B cell (primary cell): Measurements from ENCODE around the gene HDGFL2. TPM values are rescaled to one million over a fixed set of nuclear protein-coding genes. Genes with fewer than 3 reads are reported as not detected.

ENCODE experiments used
- ATAC-seq: fragments of 200-7000 bp; cut with Tn5 transposase; one replicate; pipeline ENCODE4 v1.10.0; 2021; ENCODE audit warnings: low read depth, mild to moderate bottlenecking, moderate number of reproducible peaks, moderate library complexity
- CTCF ChIA-PET: fragments of 350-600 bp; sonication (Branson Sonifier 250); formaldehyde crosslinking; loops from one replicate; lab custom pipeline; 2021; ENCODE audit warnings: antibody characterized with exemption, inconsistent platforms; lab: Charles Lee
- POLR2A ChIA-PET: fragments of 350-600 bp; sonication (Branson Sonifier 250); formaldehyde crosslinking; loops from one replicate; lab custom pipeline; 2021; ENCODE audit warnings: antibody characterized with exemption; lab: Charles Lee
- DNase-seq: peaks from one replicate; pipeline ENCODE4 v3.0.0; 2013
- H2AFZ ChIP-seq: 2 replicates; pipeline ENCODE4 v1.6.1; 2012; ENCODE audit warnings: mild to moderate bottlenecking, low read depth, low read length; ENCODE audit not compliant: insufficient read depth, poor library complexity, severe bottlenecking
- H3K27ac ChIP-seq, 2 donors: 1 replicate in 1 of 2; 2 replicates in 1 of 2; pipeline ENCODE4 v1.5.1; 2012 to 2013; ENCODE audit warnings: low read length in 2 of 2, mild to moderate bottlenecking in 2 of 2, moderate library complexity in 1 of 2
- H3K27me3 ChIP-seq, 4 experiments: fragments of 200-600 bp in 1 of 4; sonication (generic) in 1 of 4; replicated peaks in 1 of 4; 1 replicate in 2 of 4; 2 replicates in 2 of 4; pipeline versions ENCODE4 v1.6.1 to v1.7.0; 2013 to 2016; ENCODE audit warnings: low read length in 3 of 4, mild to moderate bottlenecking in 2 of 4, mixed read lengths in 1 of 4, moderate library complexity in 1 of 4; ENCODE audit not compliant: insufficient read depth in 4 of 4, control insufficient read depth in 3 of 4; ENCODE audit errors: control extremely low read depth in 1 of 4
- H3K36me3 ChIP-seq, 2 experiments: replicated peaks in 1 of 2; 1 replicate in 1 of 2; 2 replicates in 1 of 2; pipeline versions ENCODE4 v1.6.1 to v1.7.1; 2013; ENCODE audit warnings: low read length in 1 of 2; ENCODE audit not compliant: insufficient read depth in 2 of 2, control insufficient read depth in 1 of 2; ENCODE audit errors: control extremely low read depth in 1 of 2, extremely low read depth in 1 of 2
- H3K4me1 ChIP-seq, 2 donors: fragments of 200-600 bp in 1 of 2; sonication (generic) in 1 of 2; 1 replicate in 1 of 2; 2 replicates in 1 of 2; pipeline versions ENCODE4 v1.5.1 to v1.6.1; 2013 to 2017; ENCODE audit warnings: low read length in 2 of 2; ENCODE audit not compliant: control insufficient read depth in 2 of 2, insufficient read depth in 2 of 2
- H3K4me2 ChIP-seq: replicated peaks from 2 replicates; pipeline ENCODE3; 2012; ENCODE audit warnings: mild to moderate bottlenecking, low read depth, low read length; ENCODE audit not compliant: poor library complexity, severe bottlenecking
- H3K4me3 ChIP-seq, 5 experiments: fragments of 200-600 bp in 1 of 5; sonication (generic) in 1 of 5; 1 replicate in 3 of 5; 2 replicates in 2 of 5; pipeline versions ENCODE4 v1.5.1 to v1.7.0; 2011 to 2016; ENCODE audit warnings: low read length in 4 of 5, mild to moderate bottlenecking in 4 of 5, low read depth in 2 of 5, control low read depth in 1 of 5, moderate library complexity in 1 of 5; ENCODE audit not compliant: insufficient read depth in 1 of 5; ENCODE audit errors: control extremely low read depth in 1 of 5, extremely low read depth in 1 of 5
- H3K79me2 ChIP-seq: fragments of 200-600 bp; sonication (generic); one replicate; pipeline ENCODE4 v1.6.0; 2016; ENCODE audit warnings: low read length; ENCODE audit not compliant: control insufficient read depth, insufficient read depth
- H3K9ac ChIP-seq: fragments of 200-600 bp; sonication (generic); 2 replicates; pipeline ENCODE4 v1.6.1; 2017; ENCODE audit warnings: mild to moderate bottlenecking, low read length, moderate library complexity
- H3K9me3 ChIP-seq, 3 donors: one replicate each; pipeline versions ENCODE4 v1.6.1 to v1.7.1; 2013; ENCODE audit warnings: low read length in 2 of 3; ENCODE audit not compliant: control insufficient read depth in 2 of 3, insufficient read depth in 1 of 3; ENCODE audit errors: control extremely low read depth in 1 of 3
- H4K20me1 ChIP-seq: 2 replicates; pipeline ENCODE4 v1.6.0; 2012; ENCODE audit warnings: mild to moderate bottlenecking, low read length; ENCODE audit not compliant: insufficient read depth, control insufficient read depth, poor library complexity, severe bottlenecking
- H3K27ac Mint-ChIP-seq: one replicate; pipeline ENCODE4 v1.8.0; 2021; ENCODE audit warnings: mixed read lengths
- H3K27me3 Mint-ChIP-seq: one replicate; pipeline ENCODE4 v1.8.0; 2021; ENCODE audit warnings: mixed read lengths
- H3K4me1 Mint-ChIP-seq: one replicate; pipeline ENCODE4 v1.8.0; 2021; ENCODE audit warnings: mixed read lengths
- H3K4me3 Mint-ChIP-seq: one replicate; pipeline ENCODE4 v1.8.0; 2021; ENCODE audit warnings: mixed read lengths
- H3K9me3 Mint-ChIP-seq: one replicate; pipeline ENCODE4 v1.8.0; 2022; ENCODE audit warnings: mixed read lengths; ENCODE audit not compliant: insufficient read depth
- CTCF ChIP-seq: fragments of 200-600 bp; IDR thresholded peaks from one replicate; pipeline ENCODE4 v1.8.0; 2022; ENCODE audit warnings: antibody characterized with exemption, mild to moderate bottlenecking
- EZH2 ChIP-seq: IDR thresholded peaks from 2 replicates; pipeline ENCODE4 v1.6.1; 2012; ENCODE audit warnings: borderline replicate concordance, low read depth, mild to moderate bottlenecking, moderate library complexity, low read length; ENCODE audit not compliant: insufficient read depth, poor library complexity, severe bottlenecking
- WGBS: methylation state at CpG from one replicate; pipeline ENCODE4 v1.1.5; 2013; ENCODE audit warnings: missing lambda C conversion rate; ENCODE audit not compliant: insufficient coverage; 5-methylcytosine and 5-hydroxymethylcytosine counted together
- intact Hi-C: fragments of 100-400 bp; cut with micrococcal nuclease; formaldehyde crosslinking; loops from one replicate; pipeline ENCODE4 v1.10.0; 2022
- polyA plus RNA-seq: library from polyadenylated mRNA; depleted of rRNA; stranded (reverse); fragments of >200 nt; gene quantifications from 2 replicates; pipeline ENCODE4 v1.2.3, GENCODE V29; 2012
- total RNA-seq, 2 donors: library from RNA; stranded (reverse); fragments of 120-200 nt in 1 of 2; gene quantifications; 1 replicate in 1 of 2; 2 replicates in 1 of 2; pipeline versions ENCODE4 v1.2.3 to v1.2.4, GENCODE V29; 2013 to 2022

Gene HDGFL2
- total and polyA plus RNA-seq, 2 donors (not counting 1 experiment from before 2014, with no cell fraction given), result 18.4 to 49.9 TPM

GRCh38 chr19:4449022-4449638 is 23.0 kb upstream of the HDGFL2 start:
- H2AFZ ChIP-seq, result no peak overlapping the region
- no peaks in the 10 kb centered on the region for H3K4me1 ChIP-seq
- no peak overlapping the region for H3K27ac ChIP-seq
- no peaks in the 10 kb centered on the region for H3K27me3 ChIP-seq
- no peak for DNase-seq
- intact Hi-C loops, result no loop called here
- H3K27me3 Mint-ChIP-seq, result no peaks in the 10 kb centered on the region
- WGBS, result 93% methylated on average over 23 of the region's 24 CpGs
- no peak for ATAC-seq
- ChIA-PET POLR2A (interaction anchor here (0.6 kb wide), 1 partner anchor 56 kb away, joined by 3 read pairs; no protein-coding TSS in a partner anchor), CTCF (interaction anchor here (1.1 kb wide), 1 partner anchor 76 kb away, joined by 3 read pairs; no protein-coding TSS in a partner anchor)
- TF ChIP-seq CTCF (no peak), EZH2 (no peak)
- H3K9ac ChIP-seq, result no peak overlapping the region
- no peaks in the 10 kb centered on the region for H3K9me3 ChIP-seq
- no peaks in the 10 kb centered on the region for H3K79me2 ChIP-seq
- no peak overlapping the region for H3K4me3 Mint-ChIP-seq
- H3K4me1 Mint-ChIP-seq, result no peaks in the 10 kb centered on the region
- no peak overlapping the region for H3K27ac Mint-ChIP-seq
- no peak overlapping the region for H3K4me3 ChIP-seq
- H3K9me3 Mint-ChIP-seq, result no peaks in the 10 kb centered on the region
- no peak overlapping the region for H3K4me2 ChIP-seq
- H3K36me3 ChIP-seq, result peaks cover 1 to 74% of the 10 kb centered on the region in 2 experiments
- peaks cover 17% of the 10 kb centered on the region for H4K20me1 ChIP-seq

DNA sequence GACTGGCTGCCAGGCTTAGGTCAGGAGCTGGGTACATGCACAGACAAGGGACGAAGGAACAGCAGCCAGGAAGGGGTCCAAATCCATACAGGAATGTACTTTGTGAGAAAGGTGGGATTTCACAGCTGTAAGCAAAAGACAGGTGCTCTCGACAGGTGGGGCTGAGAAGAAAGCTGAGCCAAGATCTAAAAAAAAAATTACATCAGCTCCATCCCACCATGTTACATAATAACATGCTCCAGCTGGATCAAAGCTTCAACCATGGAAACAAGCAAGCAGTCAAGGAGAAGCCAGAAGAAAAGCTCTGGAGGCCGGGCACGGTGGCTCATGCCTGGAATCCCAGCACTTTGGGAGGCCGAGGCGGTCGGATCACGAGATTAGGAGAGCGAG is 22.5 kb upstream of the HDGFL2 start:
- no peaks in the 10 kb centered on the region for H3K9me3 ChIP-seq
- no peak overlapping the region for H3K9ac ChIP-seq
- no peak overlapping the region for H2AFZ ChIP-seq
- Mint-ChIP-seq H3K27me3 (no peaks in the 10 kb centered on the region), H3K4me1 (no peaks in the 10 kb centered on the region), H3K4me3 (no peak overlapping the region), H3K9me3 (no peaks in the 10 kb centered on the region), H3K27ac (no peak overlapping the region)
- H3K79me2 ChIP-seq, result no peaks in the 10 kb centered on the region
- intact Hi-C loops, result no loop called here
- no peaks in the 10 kb centered on the region for H3K4me1 ChIP-seq
- WGBS, result 100% methylated on average over 8 of the region's 9 CpGs
- peaks cover 22% of the 10 kb centered on the region for H4K20me1 ChIP-seq
- DNase-seq (no peak), ATAC-seq (no peak)
- TF ChIP-seq CTCF, result no peak
- TF ChIP-seq EZH2, result no peak
- ChIA-PET POLR2A (interaction anchor here (0.6 kb wide), 1 partner anchor 57 kb away, joined by 3 read pairs; no protein-coding TSS in a partner anchor), CTCF (interaction anchor here (1.1 kb wide), 1 partner anchor 76 kb away, joined by 3 read pairs; no protein-coding TSS in a partner anchor)
- no peak overlapping the region for H3K27ac ChIP-seq
- H3K36me3 ChIP-seq, result peaks cover 1 to 70% of the 10 kb centered on the region in 2 experiments
- H3K4me3 ChIP-seq, result no peak overlapping the region
- H3K27me3 ChIP-seq, result no peaks in the 10 kb centered on the region
- no peak overlapping the region for H3K4me2 ChIP-seq
